LNCaP clone FGC (cell line): ENCODE measurements around the gene RGS7.

Experiments
- DNase-seq: peaks from one replicate; pipeline ENCODE4 v3.0.0-alpha.2; 2011; ENCODE audit warnings: low read depth
- H3K4me3 ChIP-seq: 2 replicates; pipeline ENCODE4 v1.5.1; 2011; ENCODE audit warnings: mild to moderate bottlenecking, low read depth, low read length, control low read depth
- TF ChIP-seq, protein P1 (sequence below): IDR thresholded peaks from 2 replicates; pipeline ENCODE4 v1.5.1; 2012; ENCODE audit warnings: mild to moderate bottlenecking; ENCODE audit not compliant: control insufficient read depth, insufficient read depth; ENCODE audit errors: extremely low read depth

RGS7 gene

GRCh38 chr1:241389400-241389799 lies 32.4 kb upstream of the RGS7 start:
- no peak for DNase-seq
- H3K4me3 ChIP-seq, result no peak overlapping the region
- TF ChIP-seq, protein P1, sequence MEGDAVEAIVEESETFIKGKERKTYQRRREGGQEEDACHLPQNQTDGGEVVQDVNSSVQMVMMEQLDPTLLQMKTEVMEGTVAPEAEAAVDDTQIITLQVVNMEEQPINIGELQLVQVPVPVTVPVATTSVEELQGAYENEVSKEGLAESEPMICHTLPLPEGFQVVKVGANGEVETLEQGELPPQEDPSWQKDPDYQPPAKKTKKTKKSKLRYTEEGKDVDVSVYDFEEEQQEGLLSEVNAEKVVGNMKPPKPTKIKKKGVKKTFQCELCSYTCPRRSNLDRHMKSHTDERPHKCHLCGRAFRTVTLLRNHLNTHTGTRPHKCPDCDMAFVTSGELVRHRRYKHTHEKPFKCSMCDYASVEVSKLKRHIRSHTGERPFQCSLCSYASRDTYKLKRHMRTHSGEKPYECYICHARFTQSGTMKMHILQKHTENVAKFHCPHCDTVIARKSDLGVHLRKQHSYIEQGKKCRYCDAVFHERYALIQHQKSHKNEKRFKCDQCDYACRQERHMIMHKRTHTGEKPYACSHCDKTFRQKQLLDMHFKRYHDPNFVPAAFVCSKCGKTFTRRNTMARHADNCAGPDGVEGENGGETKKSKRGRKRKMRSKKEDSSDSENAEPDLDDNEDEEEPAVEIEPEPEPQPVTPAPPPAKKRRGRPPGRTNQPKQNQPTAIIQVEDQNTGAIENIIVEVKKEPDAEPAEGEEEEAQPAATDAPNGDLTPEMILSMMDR, result no peak

GRCh38 chr1:241387216-241387615 lies 30.2 kb upstream of the RGS7 start:
- no peak overlapping the region for H3K4me3 ChIP-seq
- TF ChIP-seq, protein P1, result no peak
- DNase-seq, result no peak

DNA sequence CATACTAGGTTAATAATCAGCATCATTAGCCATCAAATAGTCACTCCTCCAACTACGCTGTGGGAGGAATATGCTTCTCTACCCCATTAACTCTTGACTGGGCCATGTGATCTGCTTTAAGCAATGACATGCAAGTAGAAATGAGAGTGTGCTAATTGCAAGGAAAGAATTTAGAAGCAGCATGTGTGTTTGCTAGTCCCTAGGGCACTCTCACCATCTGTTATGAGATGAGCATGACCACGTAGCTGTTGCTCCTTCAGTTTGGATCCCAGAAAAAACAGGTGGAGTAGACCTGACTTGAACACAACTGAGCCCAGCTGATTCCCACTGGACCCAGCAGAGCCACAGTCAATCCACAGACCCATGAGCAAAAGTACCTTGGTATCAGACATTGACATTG lies 19.7 kb upstream of the RGS7 start:
- TF ChIP-seq, protein P1, result no peak
- no peak overlapping the region for H3K4me3 ChIP-seq
- no peak for DNase-seq

GRCh38 chr1:241375886-241376285 lies 18.9 kb upstream of the RGS7 start:
- H3K4me3 ChIP-seq, result no peak overlapping the region
- TF ChIP-seq, protein P1, result no peak
- DNase-seq, result no peak

GRCh38 chr1:241366196-241366595 lies 9.2 kb upstream of the RGS7 start:
- no peak overlapping the region for H3K4me3 ChIP-seq
- TF ChIP-seq, protein P1, result no peak
- DNase-seq, result no peak

DNA sequence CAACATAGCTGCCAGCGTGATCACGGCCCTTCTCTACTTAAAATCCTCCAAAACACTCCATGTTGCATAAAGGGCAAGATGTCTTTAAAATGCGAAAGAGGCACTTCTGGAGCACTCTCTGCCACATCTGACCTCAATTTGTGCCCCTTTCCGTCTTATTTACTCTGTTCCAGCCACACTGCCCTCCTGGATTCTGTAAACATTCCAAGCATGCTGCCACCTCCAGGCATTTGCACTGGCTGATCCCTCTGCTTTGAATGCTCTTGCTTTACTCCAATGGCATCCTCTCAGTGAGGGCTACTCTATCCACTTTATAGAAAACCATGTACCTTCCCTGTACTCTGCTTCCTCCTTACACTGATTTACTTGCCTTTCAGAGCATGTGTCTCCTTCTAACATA lies 5.3 kb upstream of the RGS7 start:
- no peak for DNase-seq
- no peak overlapping the region for H3K4me3 ChIP-seq
- TF ChIP-seq, protein P1, result no peak

DNA sequence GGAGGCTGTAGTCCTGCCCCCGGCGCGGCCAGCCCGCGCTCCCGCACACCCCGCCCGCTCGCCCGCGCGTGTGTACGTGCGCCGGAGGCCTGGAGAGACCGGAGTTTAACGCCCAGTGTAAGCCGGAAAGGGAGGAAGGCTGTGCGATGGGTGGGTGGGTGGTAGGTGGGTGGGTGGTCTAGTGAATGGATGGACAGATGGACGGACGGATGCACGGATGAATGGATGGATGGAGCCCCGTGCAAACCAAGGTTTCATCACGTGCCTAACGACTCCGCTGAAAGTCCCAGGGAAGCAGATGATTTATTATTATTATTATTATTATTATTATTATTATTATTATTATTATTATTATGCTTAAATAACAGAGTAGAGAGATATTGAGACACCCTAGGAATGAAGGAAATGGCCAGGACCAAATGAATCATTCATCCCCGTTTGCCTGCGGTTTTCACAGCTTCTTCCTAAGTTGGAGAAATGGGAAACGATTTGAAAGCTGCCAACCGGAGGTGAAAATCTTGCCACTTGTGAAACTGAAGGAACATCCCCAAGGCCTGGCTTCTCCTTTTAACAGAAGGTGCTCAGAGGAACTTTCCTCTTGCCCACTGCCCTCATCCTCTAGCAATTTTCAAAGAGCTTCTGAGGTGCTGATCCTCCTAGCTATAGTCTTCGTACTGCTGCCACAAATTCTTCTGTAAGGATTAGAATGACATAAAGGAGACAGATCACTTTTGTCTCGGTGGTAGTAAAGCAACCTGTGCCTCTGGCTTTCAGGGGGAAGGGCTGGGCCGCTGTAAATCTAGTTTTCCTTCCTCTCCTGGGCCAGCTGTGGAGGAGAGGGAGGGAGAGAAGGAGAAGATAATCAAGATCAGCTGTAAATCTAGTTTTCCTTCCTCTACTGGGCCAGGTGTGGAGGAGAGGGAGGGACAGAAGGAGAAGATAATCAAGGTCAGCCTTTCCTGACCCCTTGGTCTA lies 648 bp upstream of the RGS7 start:
- H3K4me3 ChIP-seq, result no peak overlapping the region
- no peak for DNase-seq
- TF ChIP-seq, protein P1, result no peak
